ENCODE results near the gene JAKMIP3.

The JAKMIP3 gene

DNA sequence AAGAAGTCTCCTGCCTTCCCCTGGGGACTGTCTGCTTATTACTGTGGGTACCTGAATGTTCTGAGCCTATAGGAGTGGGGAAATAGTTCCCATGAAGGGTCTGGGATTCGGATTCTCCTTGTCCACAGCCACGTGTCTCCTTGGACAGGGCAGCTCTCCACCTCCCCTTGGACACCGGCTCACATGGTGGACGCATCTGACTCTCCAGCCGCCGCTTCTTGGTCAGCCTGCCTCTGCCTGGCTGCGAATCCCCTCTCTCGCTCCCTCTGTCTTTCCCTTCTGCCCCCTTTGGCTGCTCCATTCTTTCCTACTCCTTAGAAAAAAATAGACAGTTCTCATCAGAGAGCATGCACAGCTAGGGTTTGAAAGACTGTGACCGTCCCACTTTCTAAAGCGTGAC is 46.9 kb downstream of the JAKMIP3 start:
- H3K79me2 ChIP-seq (ENCODE audit: control insufficient read depth, low read length), result no peaks in the 10 kb centered on the region
- H3K36me3 ChIP-seq (ENCODE audit: control insufficient read depth, low read length), result no peaks in the 10 kb centered on the region
- no peak overlapping the region for H3K4me3 ChIP-seq (ENCODE audit: low read length)
- no peaks in the 10 kb centered on the region for H3K9me3 ChIP-seq (ENCODE audit: control insufficient read depth, insufficient read depth, low read length)
- TF ChIP-seq, protein P1, sequence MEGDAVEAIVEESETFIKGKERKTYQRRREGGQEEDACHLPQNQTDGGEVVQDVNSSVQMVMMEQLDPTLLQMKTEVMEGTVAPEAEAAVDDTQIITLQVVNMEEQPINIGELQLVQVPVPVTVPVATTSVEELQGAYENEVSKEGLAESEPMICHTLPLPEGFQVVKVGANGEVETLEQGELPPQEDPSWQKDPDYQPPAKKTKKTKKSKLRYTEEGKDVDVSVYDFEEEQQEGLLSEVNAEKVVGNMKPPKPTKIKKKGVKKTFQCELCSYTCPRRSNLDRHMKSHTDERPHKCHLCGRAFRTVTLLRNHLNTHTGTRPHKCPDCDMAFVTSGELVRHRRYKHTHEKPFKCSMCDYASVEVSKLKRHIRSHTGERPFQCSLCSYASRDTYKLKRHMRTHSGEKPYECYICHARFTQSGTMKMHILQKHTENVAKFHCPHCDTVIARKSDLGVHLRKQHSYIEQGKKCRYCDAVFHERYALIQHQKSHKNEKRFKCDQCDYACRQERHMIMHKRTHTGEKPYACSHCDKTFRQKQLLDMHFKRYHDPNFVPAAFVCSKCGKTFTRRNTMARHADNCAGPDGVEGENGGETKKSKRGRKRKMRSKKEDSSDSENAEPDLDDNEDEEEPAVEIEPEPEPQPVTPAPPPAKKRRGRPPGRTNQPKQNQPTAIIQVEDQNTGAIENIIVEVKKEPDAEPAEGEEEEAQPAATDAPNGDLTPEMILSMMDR (IDR thresholded peaks at IDR 0.05; ENCODE audit: low read depth, low read length, poor library complexity, severe bottlenecking), result no peak
- no peak for TF ChIP-seq EZH2phosphoT487 (IDR thresholded peaks at IDR 0.05; ENCODE audit: borderline replicate concordance, low read length)
- no peaks in the 10 kb centered on the region for H3F3A ChIP-seq (ENCODE audit: control insufficient read depth, insufficient read depth)
- H3K9me2 ChIP-seq (replicated peaks; ENCODE audit: control insufficient read depth, low read length), result no peaks in the 10 kb centered on the region
- no peak overlapping the region for H3K27ac ChIP-seq (ENCODE audit: low read depth, low read length)
- H3K4me1 ChIP-seq (ENCODE audit: control insufficient read depth, low read length), result no peaks in the 10 kb centered on the region
- H3K4me2 ChIP-seq (ENCODE audit: low read length), result no peak overlapping the region
- H4K20me1 ChIP-seq (ENCODE audit: control insufficient read depth, insufficient read depth, low read depth, low read length), result no peaks in the 10 kb centered on the region
- no peaks in the 10 kb centered on the region for H3K27me3 ChIP-seq (ENCODE audit: control insufficient read depth, low read length)

DNA sequence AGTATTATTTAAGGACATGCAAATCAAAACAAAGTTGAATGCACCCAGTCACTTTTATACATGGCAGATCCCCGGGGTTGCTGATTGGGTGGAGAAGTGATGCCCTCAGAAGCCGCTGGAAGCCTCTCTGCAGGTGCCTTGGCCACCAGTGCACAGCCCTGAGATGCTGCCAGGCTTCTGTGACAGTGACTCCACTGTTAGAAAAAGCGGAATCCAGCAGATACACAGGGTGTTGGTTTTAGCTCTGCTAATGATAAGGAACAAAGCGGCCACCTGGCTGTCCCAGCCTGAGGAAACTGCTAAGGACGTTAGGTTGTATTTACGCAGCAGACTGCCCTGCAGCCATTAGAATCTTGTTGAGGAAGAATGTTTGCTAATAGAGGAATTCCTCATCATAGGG is 47.5 kb downstream of the JAKMIP3 start:
- no peak for TF ChIP-seq EZH2phosphoT487 (IDR thresholded peaks at IDR 0.05; ENCODE audit: borderline replicate concordance, low read length)
- TF ChIP-seq, protein P1 (IDR thresholded peaks at IDR 0.05; ENCODE audit: low read depth, low read length, poor library complexity, severe bottlenecking), result no peak
- H3K27me3 ChIP-seq (ENCODE audit: control insufficient read depth, low read length), result no peaks in the 10 kb centered on the region
- H3K4me2 ChIP-seq (ENCODE audit: low read length), result no peak overlapping the region
- no peaks in the 10 kb centered on the region for H3F3A ChIP-seq (ENCODE audit: control insufficient read depth, insufficient read depth)
- no peaks in the 10 kb centered on the region for H3K9me2 ChIP-seq (replicated peaks; ENCODE audit: control insufficient read depth, low read length)
- H3K79me2 ChIP-seq (ENCODE audit: control insufficient read depth, low read length), result no peaks in the 10 kb centered on the region
- no peaks in the 10 kb centered on the region for H3K4me1 ChIP-seq (ENCODE audit: control insufficient read depth, low read length)
- no peak overlapping the region for H3K27ac ChIP-seq (ENCODE audit: low read depth, low read length)
- no peaks in the 10 kb centered on the region for H3K9me3 ChIP-seq (ENCODE audit: control insufficient read depth, insufficient read depth, low read length)
- no peak overlapping the region for H3K4me3 ChIP-seq (ENCODE audit: low read length)
- H4K20me1 ChIP-seq (ENCODE audit: control insufficient read depth, insufficient read depth, low read depth, low read length), result no peaks in the 10 kb centered on the region
- no peaks in the 10 kb centered on the region for H3K36me3 ChIP-seq (ENCODE audit: control insufficient read depth, low read length)

DNA sequence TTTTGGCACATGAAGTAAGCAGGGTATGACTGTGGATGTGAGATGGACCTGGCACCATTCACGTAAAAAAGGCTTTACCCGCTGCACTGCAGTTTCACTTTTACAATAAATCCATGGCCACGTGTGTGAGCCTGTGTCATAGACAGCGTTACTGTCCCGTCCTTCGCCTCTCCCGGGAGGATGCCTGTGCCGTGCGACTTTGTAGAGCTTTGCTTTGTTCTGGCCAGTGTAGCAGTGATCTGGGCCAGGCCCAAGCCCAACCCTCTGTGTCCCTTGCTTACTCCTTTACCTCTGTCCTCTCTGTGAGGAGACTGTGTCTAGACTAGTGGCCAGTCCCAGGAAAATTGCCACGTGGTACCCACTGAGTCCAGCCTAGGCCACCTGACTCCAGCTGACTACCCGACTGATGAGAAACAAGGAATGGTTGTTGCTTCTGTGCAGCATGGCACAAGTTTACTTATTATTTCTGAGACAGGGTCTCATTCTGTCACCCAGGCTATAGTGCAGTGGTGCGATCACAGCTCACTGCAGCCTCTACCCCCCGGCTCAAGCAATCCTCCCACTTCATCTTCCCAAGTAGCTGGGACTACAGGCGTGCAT is 48.1 kb downstream of the JAKMIP3 start:
- Histone ChIP-seq H3K27ac (ENCODE audit: low read depth, low read length) (no peak overlapping the region), H3K36me3 (ENCODE audit: control insufficient read depth, low read length) (no peaks in the 10 kb centered on the region), H3K4me3 (ENCODE audit: low read length) (no peak overlapping the region), H3K9me2 (replicated peaks; ENCODE audit: control insufficient read depth, low read length) (no peaks in the 10 kb centered on the region), H3F3A (ENCODE audit: control insufficient read depth, insufficient read depth) (no peaks in the 10 kb centered on the region), H3K4me1 (ENCODE audit: control insufficient read depth, low read length) (no peaks in the 10 kb centered on the region), H3K79me2 (ENCODE audit: control insufficient read depth, low read length) (no peaks in the 10 kb centered on the region), H3K9me3 (ENCODE audit: control insufficient read depth, insufficient read depth, low read length) (no peaks in the 10 kb centered on the region), H3K27me3 (ENCODE audit: control insufficient read depth, low read length) (no peaks in the 10 kb centered on the region), H3K4me2 (ENCODE audit: low read length) (no peak overlapping the region), H4K20me1 (ENCODE audit: control insufficient read depth, insufficient read depth, low read depth, low read length) (no peaks in the 10 kb centered on the region)
- no peak for TF ChIP-seq EZH2phosphoT487 (IDR thresholded peaks at IDR 0.05; ENCODE audit: borderline replicate concordance, low read length)
- TF ChIP-seq, protein P1 (IDR thresholded peaks at IDR 0.05; ENCODE audit: low read depth, low read length, poor library complexity, severe bottlenecking), result no peak

All from DOHH2 (cell line).